Fibroblast of upper back skin (primary cell): ENCODE measurements around the gene IQCF5.
"Not testable (repeated sequence)": the region's sequence is repeated elsewhere in the genome, so short reads cannot be mapped to it uniquely, and the experiment has no call there.

ENCODE experiments used
- DNase-seq: peaks from one replicate; pipeline ENCODE4 v3.0.0-alpha.2; 2013

The IQCF5 gene

GRCh38 chr3:51862886-51863285, 12.5 kb downstream of the IQCF5 start:
- DNase-seq, result no peak

- DNase-seq, result no peak
Observed at GRCh38 chr3:51860703-51861665, 14.4 kb downstream of the IQCF5 start, which contains the start of gene IQCF2. IQCF2 (plus strand) TSS chr3:51861615; CDS start chr3:51861667, 52 bp downstream.

GRCh38 chr3:51855411-51855810, 20.0 kb downstream of the IQCF5 start:
- not testable (repeated sequence) for DNase-seq

GRCh38 chr3:51845129-51845528, 30.3 kb downstream of the IQCF5 start:
- no peak for DNase-seq

- no peak for DNase-seq
Observed at GRCh38 chr3:51836606-51837005, 38.8 kb downstream of the IQCF5 start.

- DNase-seq, result no peak
Observed at GRCh38 chr3:51830836-51831385, 44.5 kb downstream of the IQCF5 start.

- no peak for DNase-seq
Observed at GRCh38 chr3:51830345-51830744, 45.1 kb downstream of the IQCF5 start.

- DNase-seq, result no peak
Observed at GRCh38 chr3:51828297-51828696, 47.1 kb downstream of the IQCF5 start.
